BLaER1 treated with 17β-estradiol and CSF1 and Interleukin-3, amounts not matched to agents 10 nM and 100 nM (cell line): ENCODE results near the gene SORCS2.

Source experiments
- H3K27ac ChIP-seq, 11 experiments: shearing (Covaris generic); formaldehyde crosslinking; 2 replicates each; pipeline ENCODE4 v1.8.1; 2022
- H3K27me3 ChIP-seq, 11 experiments: shearing (Covaris generic); formaldehyde crosslinking; 2 replicates each; pipeline ENCODE4 v1.8.1; 2022
- H3K36me3 ChIP-seq, 11 experiments: shearing (Covaris generic); formaldehyde crosslinking; 2 replicates each; pipeline ENCODE4 v1.8.1; 2022
- H3K4me1 ChIP-seq, 10 experiments: shearing (Covaris generic); formaldehyde crosslinking; 2 replicates each; pipeline ENCODE4 v1.8.1; 2022
- H3K4me2 ChIP-seq, 11 experiments: shearing (Covaris generic); formaldehyde crosslinking; 2 replicates each; pipeline ENCODE4 v1.8.1; 2022
- H3K4me3 ChIP-seq, 10 experiments: shearing (Covaris generic); formaldehyde crosslinking; 2 replicates each; pipeline ENCODE4 v1.8.1; 2022
- H3K9ac ChIP-seq, 11 experiments: shearing (Covaris generic); formaldehyde crosslinking; 2 replicates each; pipeline ENCODE4 v1.8.1; 2022
- H3K9me3 ChIP-seq, 11 experiments: shearing (Covaris generic); formaldehyde crosslinking; replicated peaks in 1 of 11; 2 replicates each; pipeline ENCODE4 v1.8.1; 2022
- H4K20me1 ChIP-seq, 11 experiments: shearing (Covaris generic); formaldehyde crosslinking; 2 replicates each; pipeline ENCODE4 v1.8.1; 2022
- Cebpa-rat ChIP-seq, 11 experiments: shearing (Covaris generic); IDR thresholded peaks; 2 replicates each; pipeline ENCODE4 v1.8.1; 2022

The SORCS2 gene

DNA sequence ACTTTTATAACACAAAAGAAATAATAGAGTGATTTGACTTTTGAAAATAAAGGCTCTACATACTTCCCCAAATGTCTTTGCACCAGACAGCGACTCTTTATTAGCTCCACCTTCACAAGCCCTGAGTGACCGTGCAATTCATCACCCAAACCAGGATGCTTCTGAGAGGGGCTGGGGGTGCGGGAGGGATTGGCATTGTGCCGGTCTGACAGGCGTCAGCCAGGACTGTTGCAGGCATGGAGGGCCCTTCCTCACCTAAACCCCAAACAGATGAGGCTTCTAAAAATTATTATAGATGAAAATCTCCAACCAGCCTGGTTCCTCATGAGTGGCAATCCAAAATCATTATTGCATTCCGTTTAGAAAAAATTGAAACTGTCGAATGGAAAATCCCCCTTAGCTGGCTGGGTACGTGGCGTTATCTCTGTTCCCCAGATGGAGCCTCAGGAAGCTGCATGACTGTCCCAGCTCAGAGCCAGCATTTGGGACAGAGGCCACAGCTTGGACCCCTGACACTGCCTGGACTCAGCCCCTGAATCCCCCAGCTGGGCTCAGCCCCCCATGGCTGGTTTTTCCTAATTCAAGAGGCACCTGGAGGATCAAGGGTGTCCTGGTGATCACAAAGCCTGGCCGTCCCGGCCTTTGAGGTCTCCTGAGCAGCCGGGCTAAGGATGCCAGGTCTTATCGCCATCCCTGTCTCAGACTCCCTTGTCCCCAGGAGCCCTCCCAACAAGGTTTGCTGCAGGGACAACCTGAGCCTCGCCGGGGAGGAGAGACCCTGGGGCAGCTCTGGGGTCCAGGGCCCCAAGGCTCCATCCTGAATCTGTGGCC is 60.4 kb downstream of the SORCS2 start:
- Histone ChIP-seq H3K4me1 (peaks cover 7 to 75% (median 66%) of the 10 kb centered on the region in 10 experiments; a peak in 18 of 20 replicates), H3K4me3 (no peak overlapping the region), H3K27ac (no peak overlapping the region), H3K9ac (0 out of 22 replicates have a peak overlapping the region, but pooled peaks of 1 of the 11 experiments have one; percentile 24), H3K9me3 (peaks cover 0 to 11% (median 7%) of the 10 kb centered on the region in 11 experiments; a peak in 9 of 22 replicates), H4K20me1 (peaks cover 0 to 21% (median 4%) of the 10 kb centered on the region in 11 experiments; a peak in 10 of 22 replicates), H3K27me3 (no peaks in the 10 kb centered on the region), H3K36me3 (no peaks in the 10 kb centered on the region), H3K4me2 (peak overlapping the region in 9 of 11 experiments; percentile 35 to 87 (median 80); a peak in 17 of 22 replicates)
- no peak for TF ChIP-seq Cebpa-rat (IDR thresholded peaks at IDR 0.05)

DNA sequence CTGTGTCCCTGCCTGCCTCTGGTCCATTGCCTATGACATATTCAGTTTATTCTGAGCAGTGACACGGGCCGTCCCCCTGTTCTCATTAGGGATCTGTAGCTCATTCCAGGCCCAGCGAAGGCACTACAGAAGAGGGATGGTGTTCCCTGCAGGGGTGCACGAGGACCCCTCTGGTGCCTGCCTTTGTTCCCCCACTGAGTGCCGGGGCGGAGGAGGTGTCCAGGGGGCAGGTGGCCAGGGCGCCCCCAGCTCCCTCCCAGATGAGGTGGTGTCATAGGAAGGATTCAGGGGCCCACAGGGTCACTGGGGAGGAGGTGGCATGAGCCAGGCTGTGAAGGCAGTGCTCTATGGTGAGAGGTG is 61.0 kb downstream of the SORCS2 start:
- Histone ChIP-seq H3K27me3 (no peaks in the 10 kb centered on the region), H3K9ac (no peak overlapping the region), H3K27ac (no peak overlapping the region), H4K20me1 (peaks cover 0 to 21% (median 4%) of the 10 kb centered on the region in 11 experiments; a peak in 10 of 22 replicates), H3K4me2 (peak overlapping the region in 9 of 11 experiments; percentile 35 to 87 (median 80); a peak in 17 of 22 replicates), H3K4me1 (peaks cover 7 to 72% (median 63%) of the 10 kb centered on the region in 10 experiments; a peak in 18 of 20 replicates), H3K9me3 (peaks cover 0 to 11% (median 7%) of the 10 kb centered on the region in 11 experiments; a peak in 9 of 22 replicates), H3K36me3 (no peaks in the 10 kb centered on the region), H3K4me3 (no peak overlapping the region)
- no peak for TF ChIP-seq Cebpa-rat (IDR thresholded peaks at IDR 0.05)

DNA sequence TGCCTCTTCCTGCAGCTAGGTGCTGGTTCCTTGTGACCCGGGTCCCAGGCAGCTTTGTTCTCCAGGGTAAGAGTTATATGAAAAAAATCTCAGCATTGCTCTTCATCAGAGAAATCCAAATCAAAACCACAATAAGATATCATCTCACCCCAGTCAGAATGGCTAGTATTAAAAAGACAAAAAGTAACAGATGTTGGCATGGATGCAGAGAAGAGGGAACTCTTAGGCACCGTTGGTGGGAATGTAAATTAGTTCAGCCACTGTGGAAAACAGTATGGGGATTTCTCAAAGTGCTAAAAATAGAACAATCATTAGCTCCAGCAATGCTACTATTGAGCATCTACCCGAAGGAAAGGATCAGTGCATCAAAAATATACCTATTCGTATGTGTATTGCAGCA is 61.5 kb downstream of the SORCS2 start:
- H3K36me3 ChIP-seq = no peaks in the 10 kb centered on the region
- H3K4me1 ChIP-seq = peaks cover 7 to 72% (median 63%) of the 10 kb centered on the region in 10 experiments; a peak in 18 of 20 replicates
- H3K4me2 ChIP-seq = peak overlapping the region in 9 of 11 experiments; percentile 35 to 87 (median 80); a peak in 14 of 22 replicates
- no peak overlapping the region for H3K4me3 ChIP-seq
- H3K9ac ChIP-seq = no peak overlapping the region
- H3K27ac ChIP-seq = no peak overlapping the region
- no peaks in the 10 kb centered on the region for H3K27me3 ChIP-seq
- H4K20me1 ChIP-seq = peaks cover 0 to 21% (median 4%) of the 10 kb centered on the region in 11 experiments; a peak in 10 of 22 replicates
- TF ChIP-seq Cebpa-rat (IDR thresholded peaks at IDR 0.05) = no peak
- H3K9me3 ChIP-seq = peaks cover 0 to 10% (median 5%) of the 10 kb centered on the region in 11 experiments; a peak in 9 of 22 replicates

DNA sequence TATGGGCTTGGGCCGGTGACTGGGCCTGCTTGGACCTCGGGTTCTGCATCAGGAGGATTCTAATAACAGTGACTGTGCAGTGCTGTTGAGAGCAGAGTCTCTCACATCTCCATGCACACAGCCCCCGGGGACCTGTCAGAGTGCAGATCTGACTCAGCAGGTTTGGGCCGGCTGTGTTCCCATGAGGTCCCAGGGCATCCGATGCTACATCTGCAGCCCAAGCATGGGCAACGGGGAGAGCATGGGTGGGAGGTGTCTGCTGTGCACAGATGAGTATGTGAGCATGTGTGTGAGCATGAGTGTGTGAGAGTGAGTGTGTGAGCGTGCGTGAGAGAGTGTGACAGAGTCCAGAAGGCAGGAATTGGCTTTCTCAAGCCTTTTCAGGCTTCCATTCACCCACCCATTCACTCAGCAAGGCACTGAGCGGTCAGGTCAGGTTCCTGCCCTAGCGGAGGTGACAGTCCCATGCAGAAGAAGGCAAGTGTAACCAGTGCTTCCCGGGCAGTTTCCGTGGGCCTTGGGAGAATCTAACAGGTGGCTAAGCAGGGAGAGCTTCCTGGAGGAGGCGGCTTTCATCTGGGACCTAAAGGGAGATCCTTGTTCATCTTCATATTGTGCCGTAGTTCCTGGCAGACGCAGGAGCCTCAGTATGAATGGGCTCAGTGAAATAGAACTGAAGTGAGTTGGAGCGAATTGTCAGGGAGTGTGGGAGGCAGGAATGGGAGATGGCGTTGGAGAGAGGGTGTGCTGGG is 62.6 kb downstream of the SORCS2 start:
- H4K20me1 ChIP-seq = peaks cover 0 to 21% (median 4%) of the 10 kb centered on the region in 11 experiments; a peak in 9 of 22 replicates
- H3K4me3 ChIP-seq = no peak overlapping the region
- peak overlapping the region in 9 of 11 experiments; percentile 15 to 87 (median 80); a peak in 18 of 22 replicates for H3K4me2 ChIP-seq
- peaks cover 0 to 9% (median 0%) of the 10 kb centered on the region in 11 experiments; a peak in 5 of 22 replicates for H3K9me3 ChIP-seq
- peaks cover 7 to 72% (median 63%) of the 10 kb centered on the region in 10 experiments; a peak in 18 of 20 replicates for H3K4me1 ChIP-seq
- no peak overlapping the region for H3K27ac ChIP-seq
- no peaks in the 10 kb centered on the region for H3K27me3 ChIP-seq
- no peaks in the 10 kb centered on the region for H3K36me3 ChIP-seq
- TF ChIP-seq Cebpa-rat (IDR thresholded peaks at IDR 0.05) = no peak
- 0 out of 22 replicates have a peak overlapping the region, but pooled peaks of 1 of the 11 experiments have one; percentile 11 for H3K9ac ChIP-seq

DNA sequence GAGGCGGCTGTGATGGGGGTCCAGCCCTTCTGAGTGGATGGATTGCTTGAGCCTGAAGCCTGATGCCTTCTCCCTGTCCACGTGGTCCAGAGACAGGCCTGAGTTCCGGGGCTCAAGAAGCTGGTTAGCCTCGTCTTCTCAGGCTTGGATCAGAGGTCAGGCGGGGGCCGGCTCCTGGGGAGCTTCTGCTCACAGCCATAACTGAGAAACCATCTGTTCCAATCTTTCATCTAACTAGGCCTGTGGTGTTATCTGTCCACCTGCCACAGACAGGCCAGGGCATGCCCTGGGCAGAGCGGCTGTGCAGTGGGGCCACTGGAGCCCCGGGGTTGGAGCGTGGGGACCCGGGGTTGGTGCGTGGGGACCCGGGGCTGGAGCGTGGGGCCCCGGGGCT is 63.1 kb downstream of the SORCS2 start:
- TF ChIP-seq Cebpa-rat (IDR thresholded peaks at IDR 0.05) = no peak
- Histone ChIP-seq H3K9ac (0 out of 22 replicates have a peak overlapping the region, but pooled peaks of 1 of the 11 experiments have one; percentile 11), H3K27me3 (no peaks in the 10 kb centered on the region), H3K9me3 (peaks cover 0 to 14% (median 0%) of the 10 kb centered on the region in 11 experiments; a peak in 5 of 22 replicates), H3K36me3 (no peaks in the 10 kb centered on the region), H3K27ac (no peak overlapping the region), H4K20me1 (peaks cover 0 to 21% (median 4%) of the 10 kb centered on the region in 11 experiments; a peak in 9 of 22 replicates), H3K4me1 (peaks cover 7 to 72% (median 63%) of the 10 kb centered on the region in 10 experiments; a peak in 18 of 20 replicates), H3K4me3 (no peak overlapping the region), H3K4me2 (peak overlapping the region in 9 of 11 experiments; percentile 15 to 87 (median 80); a peak in 17 of 22 replicates)

DNA sequence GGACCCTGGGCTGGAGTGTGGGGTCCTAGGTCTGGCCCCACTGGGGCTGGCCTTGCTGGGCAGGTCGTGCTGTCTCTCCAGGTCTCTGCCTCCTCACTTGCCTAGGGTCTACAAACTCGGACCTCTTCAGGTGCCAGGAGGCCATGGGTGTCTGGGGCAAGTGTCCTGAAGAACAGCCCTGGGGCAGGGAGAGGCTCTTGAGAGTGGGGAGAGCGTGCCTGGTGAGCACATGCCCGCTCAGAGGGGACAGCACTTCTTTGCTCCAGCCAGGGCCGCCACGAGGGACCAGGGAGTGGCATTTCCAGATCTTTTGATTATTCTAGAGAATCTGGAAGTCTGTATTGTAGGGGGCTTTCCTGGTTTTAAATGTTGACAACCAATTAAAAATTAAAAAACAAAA is 63.7 kb downstream of the SORCS2 start:
- Histone ChIP-seq H3K9ac (no peak overlapping the region), H3K4me2 (peak overlapping the region in 8 of 11 experiments; percentile 59 to 87 (median 80); a peak in 13 of 22 replicates), H3K36me3 (no peaks in the 10 kb centered on the region), H3K27ac (no peak overlapping the region), H3K4me1 (peaks cover 7 to 72% (median 63%) of the 10 kb centered on the region in 10 experiments; a peak in 18 of 20 replicates), H4K20me1 (peaks cover 0 to 21% (median 4%) of the 10 kb centered on the region in 11 experiments; a peak in 9 of 22 replicates), H3K4me3 (no peak overlapping the region), H3K27me3 (no peaks in the 10 kb centered on the region), H3K9me3 (peaks cover 0 to 14% (median 0%) of the 10 kb centered on the region in 11 experiments; a peak in 5 of 22 replicates)
- no peak for TF ChIP-seq Cebpa-rat (IDR thresholded peaks at IDR 0.05)

DNA sequence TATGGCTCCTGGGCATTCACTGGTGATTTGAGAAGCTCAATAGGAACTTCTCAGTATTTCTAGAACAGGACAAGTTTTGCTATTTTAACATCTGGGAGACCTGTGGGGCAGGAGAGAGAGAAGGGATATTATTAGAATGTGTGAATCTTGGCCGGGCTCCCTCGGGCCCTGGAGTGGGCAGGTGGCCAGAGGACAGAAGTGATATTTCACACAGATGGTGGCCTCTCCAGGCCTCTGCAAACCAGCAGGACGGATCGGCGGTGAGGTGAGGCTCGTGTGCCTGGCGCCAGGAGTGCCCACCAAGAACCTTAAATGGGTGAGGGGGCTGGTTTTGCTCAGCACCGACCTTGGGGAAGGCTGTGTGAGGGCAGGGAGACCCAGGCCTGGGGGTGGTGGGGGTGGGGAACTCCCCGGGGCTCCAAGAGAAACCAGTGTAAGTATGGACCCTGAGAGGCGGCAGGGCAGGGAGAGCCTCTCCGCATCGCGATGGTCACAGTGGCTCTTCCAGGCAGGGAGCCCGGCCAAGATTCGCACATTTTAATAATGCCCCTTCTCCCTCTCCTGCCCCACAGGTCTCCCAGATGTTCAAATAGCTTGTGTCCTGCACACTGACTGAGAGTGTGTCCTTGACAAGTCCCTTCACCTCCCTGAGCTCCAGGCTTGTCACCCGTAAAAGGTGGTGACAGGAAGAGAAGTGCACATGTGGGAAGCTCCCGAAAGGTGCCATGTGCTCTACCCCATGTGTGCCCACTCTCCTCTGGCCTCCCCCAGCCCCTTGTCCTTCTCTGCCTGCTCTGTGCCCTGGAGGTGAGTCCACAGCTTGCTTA is 64.9 kb downstream of the SORCS2 start:
- no peaks in the 10 kb centered on the region for H3K36me3 ChIP-seq
- H3K4me2 ChIP-seq = peak overlapping the region in 8 of 11 experiments; percentile 20 to 87 (median 80); a peak in 14 of 22 replicates
- TF ChIP-seq Cebpa-rat (IDR thresholded peaks at IDR 0.05) = no peak
- H3K27me3 ChIP-seq = no peaks in the 10 kb centered on the region
- H3K27ac ChIP-seq = no peak overlapping the region
- peaks cover 0 to 14% (median 0%) of the 10 kb centered on the region in 11 experiments; a peak in 5 of 22 replicates for H3K9me3 ChIP-seq
- no peak overlapping the region; a peak in 1 of 22 replicates for H3K9ac ChIP-seq
- H4K20me1 ChIP-seq = peaks cover 0 to 21% (median 4%) of the 10 kb centered on the region in 11 experiments; a peak in 9 of 22 replicates
- peaks cover under 1 to 65% (median 52%) of the 10 kb centered on the region in 10 experiments; a peak in 18 of 20 replicates for H3K4me1 ChIP-seq
- no peak overlapping the region for H3K4me3 ChIP-seq
